ENCODE data around the gene TMEM176B. TPM values are rescaled to one million over a fixed set of nuclear protein-coding genes. Genes with fewer than 3 reads are reported as not detected.

TMEM176B gene
- 291 TPM for polyA plus RNA-seq
- long read RNA-seq, donor 1, transcript TMEM176B-202 (6 exons, 1,206 nt) = minor isoform, 12 of 599 reads
- long read RNA-seq, donor 1, transcript TMEM176B-201 (7 exons, 1,129 nt) = major isoform, 58 of 599 reads
- long read RNA-seq, donor 1, partial matches to known transcripts = 508 of 599 reads
- long read RNA-seq, donor 1, other reads (novel, unspliced or antisense) = 18 of 599 reads
- long read RNA-seq, donor 2, transcript TMEM176B-201 (7 exons, 1,129 nt) = major isoform, 187 of 506 reads
- long read RNA-seq, donor 2, transcript TMEM176B-202 (6 exons, 1,206 nt) = minor isoform, 53 of 506 reads
- long read RNA-seq, donor 2, transcript TMEM176B-204 (7 exons, 1,430 nt) = minor isoform, 11 of 506 reads
- long read RNA-seq, donor 2, partial matches to known transcripts = 227 of 506 reads
- long read RNA-seq, donor 2, other reads (novel, unspliced or antisense) = 24 of 506 reads
- long read RNA-seq, donor 3, transcript TMEM176B-202 (6 exons, 1,206 nt) = minor isoform, 27 of 2,041 reads
- long read RNA-seq, donor 3, transcript TMEM176B-201 (7 exons, 1,129 nt) = major isoform, 210 of 2,041 reads
- long read RNA-seq, donor 3, partial matches to known transcripts = 1,706 of 2,041 reads
- long read RNA-seq, donor 3, other reads (novel, unspliced or antisense) = 90 of 2,041 reads
- long read RNA-seq, donor 4, transcript TMEM176B-201 (7 exons, 1,129 nt) = major isoform, 20 of 143 reads
- long read RNA-seq, donor 4, transcript TMEM176B-202 (6 exons, 1,206 nt) = minor isoform, 6 of 143 reads
- long read RNA-seq, donor 4, partial matches to known transcripts = 117 of 143 reads
- long read RNA-seq, donor 4, other reads (novel, unspliced or antisense) = 0 of 143 reads
- long read RNA-seq, donor 5, transcript TMEM176B-201 (7 exons, 1,129 nt) = major isoform, 61 of 310 reads
- long read RNA-seq, donor 5, transcript TMEM176B-202 (6 exons, 1,206 nt) = minor isoform, 13 of 310 reads
- long read RNA-seq, donor 5, partial matches to known transcripts = 230 of 310 reads
- long read RNA-seq, donor 5, other reads (novel, unspliced or antisense) = 5 of 310 reads
- long read RNA-seq, donor 6, transcript TMEM176B-202 (6 exons, 1,206 nt) = minor isoform, 11 of 1,062 reads
- long read RNA-seq, donor 6, transcript TMEM176B-204 (7 exons, 1,430 nt) = minor isoform, 7 of 1,062 reads
- long read RNA-seq, donor 6, transcript TMEM176B-201 (7 exons, 1,129 nt) = major isoform, 94 of 1,062 reads
- long read RNA-seq, donor 6, partial matches to known transcripts = 922 of 1,062 reads
- long read RNA-seq, donor 6, other reads (novel, unspliced or antisense) = 27 of 1,062 reads
- long read RNA-seq, donor 7, transcript TMEM176B-202 (6 exons, 1,206 nt) = minor isoform, 5 of 294 reads
- long read RNA-seq, donor 7, transcript TMEM176B-201 (7 exons, 1,129 nt) = major isoform, 32 of 294 reads
- long read RNA-seq, donor 7, partial matches to known transcripts = 253 of 294 reads
- long read RNA-seq, donor 7, other reads (novel, unspliced or antisense) = 0 of 294 reads
- long read RNA-seq, donor 8, transcript TMEM176B-202 (6 exons, 1,206 nt) = minor isoform, 22 of 1,219 reads
- long read RNA-seq, donor 8, transcript TMEM176B-204 (7 exons, 1,430 nt) = minor isoform, 9 of 1,219 reads
- long read RNA-seq, donor 8, transcript TMEM176B-201 (7 exons, 1,129 nt) = major isoform, 127 of 1,219 reads
- long read RNA-seq, donor 8, partial matches to known transcripts = 1,031 of 1,219 reads
- long read RNA-seq, donor 8, other reads (novel, unspliced or antisense) = 29 of 1,219 reads
- long read RNA-seq, donor 9, transcript TMEM176B-202 (6 exons, 1,206 nt) = minor isoform, 24 of 1,108 reads
- long read RNA-seq, donor 9, transcript TMEM176B-201 (7 exons, 1,129 nt) = major isoform, 93 of 1,108 reads
- long read RNA-seq, donor 9, partial matches to known transcripts = 920 of 1,108 reads
- long read RNA-seq, donor 9, other reads (novel, unspliced or antisense) = 69 of 1,108 reads
- long read RNA-seq, donor 10, transcript TMEM176B-204 (7 exons, 1,430 nt) = minor isoform, 5 of 1,176 reads
- long read RNA-seq, donor 10, transcript TMEM176B-201 (7 exons, 1,129 nt) = major isoform, 135 of 1,176 reads
- long read RNA-seq, donor 10, transcript TMEM176B-202 (6 exons, 1,206 nt) = minor isoform, 25 of 1,176 reads
- long read RNA-seq, donor 10, partial matches to known transcripts = 948 of 1,176 reads
- long read RNA-seq, donor 10, other reads (novel, unspliced or antisense) = 63 of 1,176 reads
- long read RNA-seq, donor 11, transcript TMEM176B-202 (6 exons, 1,206 nt) = minor isoform, 22 of 722 reads
- long read RNA-seq, donor 11, transcript TMEM176B-201 (7 exons, 1,129 nt) = major isoform, 79 of 722 reads
- long read RNA-seq, donor 11, transcript TMEM176B-204 (7 exons, 1,430 nt) = minor isoform, 5 of 722 reads
- long read RNA-seq, donor 11, partial matches to known transcripts = 616 of 722 reads
- long read RNA-seq, donor 11, other reads (novel, unspliced or antisense) = 0 of 722 reads

GRCh38 chr7:150799741-150800580 lies at the start of gene TMEM176B:
TMEM176B (minus strand) TSS chr7:150800364; CDS start chr7:150796569, 3,795 bp downstream.
- Histone ChIP-seq H3K36me3 (ENCODE audit: control insufficient read depth, insufficient read depth, low read length) (peaks cover 44% of the 10 kb centered on the region), H3K27ac (ENCODE audit: low read length) (peak within 1 kb of the TSS; percentile 96), H3K27me3 (ENCODE audit: control insufficient read depth, insufficient read depth, low read length) (peaks cover 5% of the 10 kb centered on the region), H3K4me1 (ENCODE audit: control insufficient read depth, insufficient read depth, low read length) (peaks cover 27% of the 10 kb centered on the region), H3K4me3 (ENCODE audit: low read length) (peak within 1 kb of the TSS; percentile 96), H3K9me3 (ENCODE audit: control insufficient read depth, low read depth, low read length) (no peaks in the 10 kb centered on the region)
- DNase-seq = peak; percentile 83 to 97
- WGBS (ENCODE audit: insufficient coverage, low lambda C conversion rate) = no CpG with 5 or more reads among the region's 75 CpGs

GRCh38 chr7:150849204-150849775 lies 49.1 kb upstream of the TMEM176B start:
- DNase-seq = no peak
- Histone ChIP-seq H3K9me3 (ENCODE audit: control insufficient read depth, low read depth, low read length) (no peaks in the 10 kb centered on the region), H3K27ac (ENCODE audit: low read length) (no peak overlapping the region), H3K36me3 (ENCODE audit: control insufficient read depth, insufficient read depth, low read length) (no peaks in the 10 kb centered on the region), H3K4me1 (ENCODE audit: control insufficient read depth, insufficient read depth, low read length) (peaks cover 27% of the 10 kb centered on the region), H3K4me3 (ENCODE audit: low read length) (no peak overlapping the region), H3K27me3 (ENCODE audit: control insufficient read depth, insufficient read depth, low read length) (no peaks in the 10 kb centered on the region)
- WGBS (ENCODE audit: insufficient coverage, low lambda C conversion rate) = no CpG with 5 or more reads among the region's 10 CpGs

GRCh38 chr7:150848561-150849115 lies 48.5 kb upstream of the TMEM176B start:
- no peak overlapping the region for H3K4me3 ChIP-seq (ENCODE audit: low read length)
- no peak overlapping the region for H3K27ac ChIP-seq (ENCODE audit: low read length)
- no peaks in the 10 kb centered on the region for H3K27me3 ChIP-seq (ENCODE audit: control insufficient read depth, insufficient read depth, low read length)
- no peak for DNase-seq
- H3K4me1 ChIP-seq (ENCODE audit: control insufficient read depth, insufficient read depth, low read length) = peaks cover 22% of the 10 kb centered on the region
- no peaks in the 10 kb centered on the region for H3K9me3 ChIP-seq (ENCODE audit: control insufficient read depth, low read depth, low read length)
- no peaks in the 10 kb centered on the region for H3K36me3 ChIP-seq (ENCODE audit: control insufficient read depth, insufficient read depth, low read length)
- no CpG with 5 or more reads among the region's 3 CpGs for WGBS (ENCODE audit: insufficient coverage, low lambda C conversion rate)

GRCh38 chr7:150848111-150848510 lies 47.9 kb upstream of the TMEM176B start:
- H3K27me3 ChIP-seq (ENCODE audit: control insufficient read depth, insufficient read depth, low read length) = no peaks in the 10 kb centered on the region
- peaks cover 22% of the 10 kb centered on the region for H3K4me1 ChIP-seq (ENCODE audit: control insufficient read depth, insufficient read depth, low read length)
- DNase-seq = no peak
- no peak overlapping the region for H3K4me3 ChIP-seq (ENCODE audit: low read length)
- no peaks in the 10 kb centered on the region for H3K9me3 ChIP-seq (ENCODE audit: control insufficient read depth, low read depth, low read length)
- H3K36me3 ChIP-seq (ENCODE audit: control insufficient read depth, insufficient read depth, low read length) = no peaks in the 10 kb centered on the region
- no CpG with 5 or more reads among the region's 8 CpGs for WGBS (ENCODE audit: insufficient coverage, low lambda C conversion rate)
- no peak overlapping the region for H3K27ac ChIP-seq (ENCODE audit: low read length)

GRCh38 chr7:150847536-150847935 lies 47.4 kb upstream of the TMEM176B start:
- Histone ChIP-seq H3K27me3 (ENCODE audit: control insufficient read depth, insufficient read depth, low read length) (no peaks in the 10 kb centered on the region), H3K27ac (ENCODE audit: low read length) (no peak overlapping the region), H3K4me3 (ENCODE audit: low read length) (no peak overlapping the region), H3K36me3 (ENCODE audit: control insufficient read depth, insufficient read depth, low read length) (no peaks in the 10 kb centered on the region), H3K9me3 (ENCODE audit: control insufficient read depth, low read depth, low read length) (no peaks in the 10 kb centered on the region), H3K4me1 (ENCODE audit: control insufficient read depth, insufficient read depth, low read length) (peaks cover 22% of the 10 kb centered on the region)
- WGBS (ENCODE audit: insufficient coverage, low lambda C conversion rate) = no CpG with 5 or more reads among the region's 5 CpGs
- DNase-seq = peak; percentile 24 to 55

- H3K4me3 ChIP-seq (ENCODE audit: low read length) = no peak overlapping the region
- H3K27me3 ChIP-seq (ENCODE audit: control insufficient read depth, insufficient read depth, low read length) = no peaks in the 10 kb centered on the region
- H3K4me1 ChIP-seq (ENCODE audit: control insufficient read depth, insufficient read depth, low read length) = peaks cover 17% of the 10 kb centered on the region
- no peaks in the 10 kb centered on the region for H3K36me3 ChIP-seq (ENCODE audit: control insufficient read depth, insufficient read depth, low read length)
- no CpG with 5 or more reads among the region's 14 CpGs for WGBS (ENCODE audit: insufficient coverage, low lambda C conversion rate)
- H3K27ac ChIP-seq (ENCODE audit: low read length) = no peak overlapping the region
- DNase-seq = no peak
- H3K9me3 ChIP-seq (ENCODE audit: control insufficient read depth, low read depth, low read length) = no peaks in the 10 kb centered on the region
Measured at GRCh38 chr7:150846291-150847115, 46.3 kb upstream of the TMEM176B start.

- Histone ChIP-seq H3K9me3 (ENCODE audit: control insufficient read depth, low read depth, low read length) (no peaks in the 10 kb centered on the region), H3K4me1 (ENCODE audit: control insufficient read depth, insufficient read depth, low read length) (peaks cover 23% of the 10 kb centered on the region), H3K36me3 (ENCODE audit: control insufficient read depth, insufficient read depth, low read length) (no peaks in the 10 kb centered on the region), H3K4me3 (ENCODE audit: low read length) (no peak overlapping the region), H3K27me3 (ENCODE audit: control insufficient read depth, insufficient read depth, low read length) (no peaks in the 10 kb centered on the region), H3K27ac (ENCODE audit: low read length) (peak overlapping the region; percentile 31)
- DNase-seq = peak; percentile 54 to 72
- 29% methylated on average over 1 of the region's 4 CpGs for WGBS (ENCODE audit: insufficient coverage, low lambda C conversion rate)
Measured at GRCh38 chr7:150845421-150845861, 45.3 kb upstream of the TMEM176B start.
